Endodermal cell (in vitro differentiated cells): ENCODE results near the gene TMEM185B. TPM values are rescaled to one million over a fixed set of nuclear protein-coding genes. Genes with fewer than 3 reads are reported as not detected.
A peak's percentile ranks its signal among the peaks of the same experiment; 100 is the strongest.

ENCODE experiments used
- DNase-seq: peaks from one replicate; pipeline ENCODE4 v3.0.0-alpha.2; 2017
- H3K27ac ChIP-seq: 2 replicates; pipeline ENCODE4 v1.5.1; 2013; ENCODE audit warnings: mild to moderate bottlenecking, low read depth, low read length, moderate library complexity
- H3K27me3 ChIP-seq: 2 replicates; pipeline ENCODE4 v1.6.1; 2013; ENCODE audit warnings: mild to moderate bottlenecking, low read length, moderate library complexity; ENCODE audit not compliant: insufficient read depth, control insufficient read depth, poor library complexity, severe bottlenecking
- H3K36me3 ChIP-seq: 2 replicates; pipeline ENCODE4 v1.7.0; 2013; ENCODE audit warnings: mild to moderate bottlenecking, low read length, moderate library complexity; ENCODE audit not compliant: control insufficient read depth, insufficient read depth
- H3K4me1 ChIP-seq: one replicate; pipeline ENCODE4 v1.7.0; 2013; ENCODE audit warnings: low read length; ENCODE audit not compliant: control insufficient read depth, insufficient read depth
- H3K4me3 ChIP-seq: 2 replicates; pipeline ENCODE4 v1.5.1; 2013; ENCODE audit warnings: mild to moderate bottlenecking, low read length, moderate library complexity
- H3K9ac ChIP-seq: 2 replicates; pipeline ENCODE4 v1.6.1; 2013; ENCODE audit warnings: mild to moderate bottlenecking, low read length, moderate library complexity; ENCODE audit not compliant: poor library complexity, severe bottlenecking; ENCODE audit errors: extremely low read depth
- H3K9me3 ChIP-seq: 2 replicates; pipeline ENCODE4 v1.6.1; 2013; ENCODE audit warnings: mild to moderate bottlenecking, low read length, moderate library complexity; ENCODE audit not compliant: control insufficient read depth
- H3K27ac Mint-ChIP-seq: 2 replicates; pipeline ENCODE4 v1.8.0; 2020; ENCODE audit warnings: mixed read lengths
- H3K27me3 Mint-ChIP-seq: 2 replicates; pipeline ENCODE4 v1.8.0; 2021; ENCODE audit warnings: mild to moderate bottlenecking, mixed read lengths; ENCODE audit not compliant: insufficient read depth
- H3K36me3 Mint-ChIP-seq: 2 replicates; pipeline ENCODE4 v1.8.0; 2020; ENCODE audit warnings: low read depth, mixed read lengths
- H3K4me1 Mint-ChIP-seq: 2 replicates; pipeline ENCODE4 v1.8.0; 2020; ENCODE audit warnings: mixed read lengths
- H3K4me3 Mint-ChIP-seq: 2 replicates; pipeline ENCODE4 v1.8.0; 2020; ENCODE audit warnings: mild to moderate bottlenecking, moderate library complexity, mixed read lengths
- H3K9me3 Mint-ChIP-seq: 2 replicates; pipeline ENCODE4 v1.8.0; 2020; ENCODE audit warnings: mild to moderate bottlenecking, mixed read lengths
- CTCF ChIP-seq: fragments of 200-600 bp; sonication (generic); conservative IDR thresholded peaks from 2 replicates; pipeline ENCODE4 v1.5.0; 2021; ENCODE audit warnings: antibody characterized with exemption, mild to moderate bottlenecking
- WGBS, 2 experiments: methylation state at CpG; one replicate each; pipeline versions ENCODE4 v1.1.5 to v1.1.7; 2013; ENCODE audit warnings: missing lambda C conversion rate in 2 of 2, mixed read lengths in 1 of 2; ENCODE audit not compliant: insufficient coverage in 1 of 2, insufficient read length in 1 of 2; 5-methylcytosine and 5-hydroxymethylcytosine counted together
- total RNA-seq, 2 donors: library from RNA; stranded (reverse); fragmentation: NEBNext Ultra II Directional in 1 of 2; extraction: Animal tissue kit (Norgen Biotek cat#: 25700) in 1 of 2; gene quantifications; 2 replicates in 1 of 2; 3 replicates in 1 of 2; pipeline ENCODE4 v1.2.1, GENCODE V29; 2021

TMEM185B gene
- total RNA-seq, 2 donors from 2014 or later: 19.5 to 22.9 TPM

- Mint-ChIP-seq H3K4me1 (peaks cover 11% of the 10 kb centered on the region), H3K4me3 (no peak overlapping the region), H3K27me3 (peaks cover 16% of the 10 kb centered on the region), H3K36me3 (peaks cover 38% of the 10 kb centered on the region), H3K27ac (no peak overlapping the region), H3K9me3 (peaks cover 34% of the 10 kb centered on the region)
- DNase-seq: no peak
- Histone ChIP-seq H3K36me3 (peaks cover 12% of the 10 kb centered on the region), H3K9ac (no peak overlapping the region), H3K27me3 (no peaks in the 10 kb centered on the region), H3K4me3 (no peak overlapping the region), H3K4me1 (no peaks in the 10 kb centered on the region), H3K27ac (no peak overlapping the region), H3K9me3 (peaks cover 40% of the 10 kb centered on the region)
- WGBS, 2 experiments: no CpG with 5 or more reads among the region's 1 CpG
- no peak for TF ChIP-seq CTCF
Measured at GRCh38 chr2:120257522-120257921, 34.3 kb upstream of the TMEM185B start.

- no peak overlapping the region for H3K4me3 Mint-ChIP-seq
- no peak for TF ChIP-seq CTCF
- WGBS, 2 experiments: 90% methylated on average over 1 of the region's 1 CpG; no CpG with 5 or more reads in 1 of the 2 experiments
Measured at GRCh38 chr2:120256651-120257000, 33.4 kb upstream of the TMEM185B start.

GRCh38 chr2:120255986-120256650 lies 32.9 kb upstream of the TMEM185B start:
- peaks cover 12% of the 10 kb centered on the region for H3K36me3 ChIP-seq
- peaks cover 14% of the 10 kb centered on the region for H3K4me1 Mint-ChIP-seq
- peak overlapping the region; percentile 58 for H3K4me3 ChIP-seq
- DNase-seq: peak; percentile 59
- H3K27me3 Mint-ChIP-seq: peaks cover 26% of the 10 kb centered on the region
- no peak overlapping the region for H3K27ac ChIP-seq
- H3K9me3 Mint-ChIP-seq: peaks cover 34% of the 10 kb centered on the region
- no peak for TF ChIP-seq CTCF
- H3K4me3 Mint-ChIP-seq: no peak overlapping the region
- H3K27me3 ChIP-seq: peaks cover 7% of the 10 kb centered on the region
- peaks cover 38% of the 10 kb centered on the region for H3K36me3 Mint-ChIP-seq
- peaks cover 40% of the 10 kb centered on the region for H3K9me3 ChIP-seq
- no peak overlapping the region for H3K9ac ChIP-seq
- H3K4me1 ChIP-seq: no peaks in the 10 kb centered on the region
- no peak overlapping the region for H3K27ac Mint-ChIP-seq
- 66 to 84% methylated on average over 7 to 9 of the region's 9 CpGs for WGBS, 2 experiments

More at GRCh38 chr2:120256651-120257000, 33.4 kb upstream of the TMEM185B start:
- no peak for DNase-seq
- Histone ChIP-seq H3K4me1 (no peaks in the 10 kb centered on the region), H3K27ac (no peak overlapping the region), H3K9ac (no peak overlapping the region), H3K36me3 (peaks cover 12% of the 10 kb centered on the region), H3K4me3 (peak overlapping the region; percentile 58), H3K27me3 (peaks cover 2% of the 10 kb centered on the region), H3K9me3 (peaks cover 40% of the 10 kb centered on the region)
- Mint-ChIP-seq H3K27ac (no peak overlapping the region), H3K36me3 (peaks cover 38% of the 10 kb centered on the region), H3K4me1 (peaks cover 14% of the 10 kb centered on the region), H3K27me3 (peaks cover 21% of the 10 kb centered on the region), H3K9me3 (peaks cover 34% of the 10 kb centered on the region)
